ENCODE measurements around the gene CCNK.

GRCh38 chr14:99516156-99516870 is 35.1 kb downstream of the CCNK start:
- no peak for TF ChIP-seq POLR2AphosphoS5 (IDR thresholded peaks at IDR 0.05; ENCODE audit: borderline replicate concordance, low read depth, low read length)
- no peak for TF ChIP-seq EZH2 (IDR thresholded peaks at IDR 0.05)
